HG03280 (cell line): Measurements from ENCODE around the gene RPS6KA5.
A peak's percentile ranks its signal among the peaks of the same experiment; 100 is the strongest.
"Not testable (repeated sequence)": the region's sequence is repeated elsewhere in the genome, so short reads cannot be mapped to it uniquely, and the experiment has no call there.

ENCODE experiments used
- ATAC-seq: cut with Tn5 transposase; IDR thresholded peaks from one replicate; pipeline ENCODE4 v1.9.1; 2021; ENCODE audit warnings: mild to moderate bottlenecking, moderate library complexity; ENCODE audit not compliant: unreplicated experiment

The RPS6KA5 gene

DNA sequence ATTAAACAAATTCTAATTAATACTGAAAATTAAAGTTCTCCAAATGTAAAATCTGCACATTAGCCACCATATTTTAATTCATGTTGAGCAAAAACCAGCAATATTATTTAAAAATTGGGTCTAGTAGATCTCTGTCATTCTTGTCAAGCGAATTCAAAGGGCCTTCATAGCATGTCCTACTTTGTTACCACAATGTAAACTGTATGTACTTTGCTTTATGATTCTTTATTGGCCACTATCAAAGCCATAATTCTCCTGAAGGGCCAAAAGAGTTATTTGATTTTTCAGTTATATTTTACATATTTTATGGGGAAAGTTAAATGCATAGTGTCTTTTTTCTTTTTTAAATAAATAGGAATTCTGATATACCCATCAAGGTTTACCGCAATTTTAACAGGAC lies 117.9 kb downstream of the RPS6KA5 start:
- ATAC-seq = no peak

DNA sequence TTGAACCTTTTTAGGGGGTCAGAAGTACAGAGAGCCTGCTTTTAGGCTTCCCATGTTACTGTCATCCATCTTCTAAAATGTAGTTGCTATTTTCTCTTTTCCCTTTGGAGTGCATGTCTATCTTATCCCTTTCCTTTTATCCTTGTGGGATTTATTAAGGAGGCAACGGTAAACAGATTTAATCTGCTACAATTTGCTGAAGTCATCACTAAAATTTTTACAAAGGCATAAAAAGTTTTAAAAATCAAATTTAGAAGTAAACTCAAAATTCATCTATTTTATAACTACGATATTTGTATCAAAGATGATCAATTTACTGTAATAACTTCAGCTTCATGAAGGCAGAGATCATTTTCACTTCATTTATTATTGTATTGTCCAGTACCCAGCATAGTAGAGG lies 118.7 kb downstream of the RPS6KA5 start:
- ATAC-seq = no peak

- no peak for ATAC-seq
Observed at GRCh38 chr14:90940318-90940962, 120.0 kb downstream of the RPS6KA5 start.

GRCh38 chr14:90939252-90939795 lies 121.1 kb downstream of the RPS6KA5 start:
- not testable (repeated sequence) for ATAC-seq

DNA sequence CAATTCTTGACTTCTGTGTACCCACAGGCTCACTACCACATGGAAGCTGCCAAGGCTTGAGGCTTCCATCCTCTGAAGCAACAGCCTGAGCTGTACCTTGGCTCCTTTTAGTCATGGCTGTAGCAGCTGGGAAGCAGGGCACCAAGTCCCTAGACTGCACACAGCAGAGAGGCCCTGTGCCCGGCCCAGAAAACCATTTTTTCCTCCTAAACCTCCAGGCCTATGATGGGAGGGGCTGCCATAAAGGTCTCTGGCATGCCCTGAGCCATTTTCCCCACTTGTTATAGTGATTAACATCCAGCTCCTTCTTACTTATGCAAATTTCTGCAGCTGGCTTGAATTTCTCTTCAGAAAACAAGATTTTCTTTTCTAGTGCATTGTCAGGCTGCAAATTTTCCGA lies 121.8 kb downstream of the RPS6KA5 start:
- ATAC-seq = no peak

DNA sequence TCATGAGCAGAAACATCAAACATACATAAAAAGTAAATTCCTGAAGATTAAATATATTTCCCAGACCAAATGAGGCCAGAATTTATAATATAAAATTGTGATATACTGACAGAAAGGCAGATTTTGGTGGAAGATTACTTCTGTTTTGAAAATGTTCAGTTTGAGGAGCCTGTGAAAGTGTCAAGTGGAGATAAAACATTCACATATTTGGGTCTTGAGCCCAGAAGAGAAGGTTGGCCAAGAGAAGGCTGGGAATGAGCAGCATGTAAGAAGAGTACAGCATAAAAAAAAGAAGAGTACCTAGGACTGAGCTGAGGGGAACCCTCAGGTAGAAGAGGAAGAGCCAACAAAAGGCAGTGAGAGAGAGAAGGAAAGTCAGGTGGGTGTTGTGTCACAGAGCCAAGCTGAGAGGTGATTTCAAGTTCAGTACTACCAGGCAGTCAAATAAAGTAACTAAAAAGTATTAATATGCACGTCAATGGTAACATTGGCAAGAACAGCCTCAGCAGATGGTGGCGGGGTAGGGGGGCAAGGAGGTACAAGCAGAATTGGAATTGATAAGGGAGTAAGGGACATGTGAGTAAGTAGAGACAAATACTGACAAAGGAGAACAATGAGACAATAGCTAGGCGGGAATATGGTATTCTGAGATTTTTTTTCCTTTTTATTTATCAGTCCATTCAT lies 123.5 kb downstream of the RPS6KA5 start:
- ATAC-seq = no peak

GRCh38 chr14:90924621-90925340 lies 135.7 kb downstream of the RPS6KA5 start:
- no peak for ATAC-seq

GRCh38 chr14:90922141-90922540 lies 138.3 kb downstream of the RPS6KA5 start:
- no peak for ATAC-seq

- ATAC-seq = no peak
Observed at GRCh38 chr14:90911121-90911520, 149.3 kb downstream of the RPS6KA5 start.

DNA sequence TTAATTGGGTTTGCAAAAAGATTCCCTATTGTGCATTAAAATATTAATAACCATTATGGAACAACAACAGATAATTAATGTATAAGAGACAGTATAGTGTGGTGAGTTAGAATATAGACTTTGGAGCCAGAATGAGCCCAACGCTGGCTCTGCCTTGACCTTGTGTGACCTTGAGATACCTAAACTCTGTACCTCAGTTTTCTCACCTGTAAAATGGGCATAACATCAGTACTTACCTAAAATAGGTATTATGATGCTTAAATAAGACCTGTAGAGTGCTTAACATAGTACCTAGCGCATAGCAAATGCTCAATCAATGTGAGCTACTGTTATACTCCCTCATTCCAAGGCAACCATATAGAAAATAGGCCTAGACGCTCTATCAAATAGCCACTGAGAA lies 153.3 kb downstream of the RPS6KA5 start:
- ATAC-seq = no peak

DNA sequence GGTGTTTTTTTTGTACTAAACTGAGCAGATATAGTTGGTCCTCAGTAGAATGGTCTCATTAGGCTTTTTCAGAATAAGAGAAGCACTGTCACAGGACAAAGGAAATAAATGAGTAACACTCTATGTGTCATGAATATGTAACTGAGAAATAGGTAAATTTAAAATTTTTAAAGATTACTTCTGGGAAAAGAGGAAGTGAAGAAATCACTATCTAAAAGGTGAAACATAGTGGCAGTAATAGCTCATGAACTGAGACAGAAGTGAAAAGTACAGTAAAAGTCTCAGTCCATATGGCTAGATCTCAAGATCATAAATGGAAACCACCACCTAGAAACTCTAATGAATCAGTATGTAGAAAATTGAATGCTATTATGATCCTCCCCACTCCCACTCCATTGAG lies 154.9 kb downstream of the RPS6KA5 start:
- peak; percentile 80 for ATAC-seq

GRCh38 chr14:90903101-90903500 lies 157.3 kb downstream of the RPS6KA5 start:
- peak; percentile 67 for ATAC-seq

- no peak for ATAC-seq
Observed at GRCh38 chr14:90900476-90901083, 159.9 kb downstream of the RPS6KA5 start.

- no peak for ATAC-seq
Observed at GRCh38 chr14:90897022-90897421, 163.4 kb downstream of the RPS6KA5 start.

DNA sequence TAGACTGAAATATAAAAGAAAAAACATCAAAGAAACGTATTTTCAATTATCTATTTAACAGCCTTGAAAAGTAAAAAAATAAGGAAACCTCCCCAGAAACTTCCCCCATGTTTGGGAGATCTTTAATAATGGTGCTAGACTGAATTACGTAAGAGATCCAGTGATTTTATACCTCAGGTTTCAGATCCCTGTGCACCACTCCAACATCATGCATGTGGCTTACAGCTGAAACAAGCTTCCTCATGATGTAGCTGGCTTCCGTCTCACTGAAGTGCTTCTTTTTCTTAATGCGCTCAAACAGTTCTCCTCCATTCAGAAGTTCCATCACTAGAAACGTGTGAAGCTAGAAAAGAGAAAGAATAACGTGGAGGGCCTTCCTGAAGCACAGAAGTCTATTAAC lies 166.2 kb downstream of the RPS6KA5 start:
- ATAC-seq = no peak

DNA sequence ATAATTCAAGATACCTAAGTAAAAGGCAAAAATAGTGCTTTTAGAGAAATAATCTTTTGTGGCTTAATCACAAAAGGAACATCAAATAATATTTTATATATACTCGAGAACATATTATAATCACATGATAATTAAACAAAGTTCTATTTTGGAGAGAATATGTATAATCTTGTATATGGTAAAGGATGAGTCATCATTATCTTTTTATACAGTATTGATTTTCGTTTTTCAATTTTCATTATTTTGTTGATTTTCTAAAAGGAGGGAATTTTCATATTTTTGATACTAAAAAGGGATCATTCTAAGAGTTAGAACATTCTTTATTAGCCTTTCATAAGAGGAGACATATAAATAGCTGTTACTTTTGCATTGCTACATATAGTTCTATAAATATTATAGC lies 166.9 kb downstream of the RPS6KA5 start:
- no peak for ATAC-seq

DNA sequence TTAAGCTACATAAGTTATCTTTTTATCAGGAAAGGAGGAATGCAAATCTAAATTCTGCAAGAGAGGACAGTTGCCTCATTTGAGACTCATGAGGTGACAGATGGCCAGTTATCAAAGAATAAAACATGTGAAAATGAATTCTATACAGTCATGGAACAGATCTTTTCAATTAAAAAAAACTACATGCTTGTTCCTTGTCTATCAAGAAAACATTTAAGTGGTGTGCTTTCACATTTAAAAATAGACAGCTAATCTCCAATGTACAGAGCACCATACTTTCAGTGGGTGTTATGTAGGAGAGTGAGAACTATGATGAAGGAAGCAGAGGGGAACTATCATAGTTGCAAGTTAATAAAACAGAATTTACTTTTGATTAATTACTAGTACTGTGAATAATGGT lies 167.5 kb downstream of the RPS6KA5 start:
- ATAC-seq = no peak

DNA sequence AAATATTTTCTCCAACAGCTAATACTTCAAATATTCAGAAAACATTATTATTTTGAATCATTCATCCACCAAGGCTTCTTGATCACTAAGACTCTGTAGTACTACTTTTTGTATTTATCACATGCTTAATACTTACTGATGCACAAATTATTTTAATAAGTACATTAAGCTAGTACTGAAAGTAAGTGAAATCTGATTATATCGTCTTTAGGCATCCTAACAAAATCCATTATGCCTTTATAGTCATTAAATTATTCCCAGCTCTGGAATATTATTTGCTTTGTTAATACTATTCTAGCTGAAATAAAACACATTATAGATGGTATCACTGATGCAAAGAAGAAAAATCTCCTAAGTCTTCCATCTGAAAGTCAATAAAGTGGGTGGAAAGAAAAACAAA lies 169.1 kb downstream of the RPS6KA5 start:
- no peak for ATAC-seq

DNA sequence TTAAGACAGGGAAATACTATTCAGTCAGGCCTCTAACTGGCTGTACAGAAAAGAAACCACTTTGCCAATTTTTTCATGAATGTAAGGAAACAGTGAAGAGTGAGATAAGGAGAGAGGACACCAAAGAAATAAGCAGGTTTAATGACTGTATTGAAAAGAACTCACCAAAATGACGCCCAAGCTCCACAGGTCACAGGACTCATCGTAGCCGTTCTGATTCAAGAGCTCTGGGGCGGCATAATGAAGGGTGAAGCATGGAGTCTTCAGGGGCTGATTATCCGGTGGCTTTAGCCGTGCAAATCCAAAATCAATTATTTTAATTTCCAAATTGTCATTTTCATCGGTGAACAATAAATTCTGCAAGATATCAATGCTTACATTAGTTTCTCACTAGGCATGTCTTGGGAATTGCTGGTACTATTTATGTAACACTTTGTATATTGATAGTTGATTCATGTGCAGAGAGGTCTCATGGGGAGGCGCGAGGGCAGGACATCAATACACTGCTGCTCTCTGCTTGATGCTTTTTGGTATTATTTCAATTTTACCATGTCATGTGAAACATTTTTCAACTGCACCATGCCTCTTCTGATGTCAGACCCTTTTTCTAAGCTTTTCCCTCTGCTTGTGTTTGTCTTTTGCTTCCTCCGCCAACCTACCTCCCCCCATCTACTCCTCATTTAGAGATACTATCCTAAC lies 170.0 kb downstream of the RPS6KA5 start:
- no peak for ATAC-seq

DNA sequence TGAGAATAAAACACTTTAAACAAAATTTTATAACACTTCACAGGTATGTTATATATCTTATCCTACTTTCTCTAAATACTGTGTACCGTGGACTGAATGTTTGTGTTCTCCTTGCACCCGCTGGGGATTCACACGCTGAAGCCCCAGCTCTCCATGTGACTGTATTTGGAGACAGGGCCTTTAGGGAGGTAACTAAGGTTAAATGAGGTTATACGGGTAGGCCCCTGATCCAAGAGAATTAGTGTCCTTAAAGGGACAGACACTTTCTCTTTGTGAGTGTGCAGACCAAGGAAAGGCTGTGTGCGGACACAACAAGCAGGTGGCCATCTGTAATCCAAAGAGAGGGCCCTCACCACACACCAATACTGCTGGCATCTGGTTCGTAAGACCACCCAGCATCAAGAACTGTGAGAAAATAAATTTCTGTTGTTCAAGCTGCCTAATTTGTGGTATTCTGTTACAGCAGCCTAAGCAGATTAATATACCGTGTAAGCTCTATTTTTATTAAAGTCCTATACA lies 174.1 kb downstream of the RPS6KA5 start:
- ATAC-seq = no peak

- no peak for ATAC-seq
Observed at GRCh38 chr14:90883782-90884181, 176.7 kb downstream of the RPS6KA5 start.
